SHP77 treated with DMSO at 0.1 percent for 48 hours (cell line): ENCODE results near the gene ATP5MG.
"Not testable (repeated sequence)": the region's sequence is repeated elsewhere in the genome, so short reads cannot be mapped to it uniquely, and the experiment has no call there.

Source experiments
- DNase-seq: peaks from one replicate; lab custom pipeline; 2025; lab: John Stamatoyannopoulos, UW

Gene ATP5MG

GRCh38 chr11:118401151-118401879, at the start of gene ATP5MG:
Gene ATP5MG (plus strand): TSS chr11:118401606. CDS start chr11:118401666, 60 bp downstream.
- peak; percentile 87 for DNase-seq

- DNase-seq, result no peak
These were observed 48.2 kb upstream of the ATP5MG start for GRCh38 chr11:118353084-118353710.

- no peak for DNase-seq
These were observed 43.3 kb upstream of the ATP5MG start for GRCh38 chr11:118358071-118358470.

GRCh38 chr11:118359295-118359958, 42.0 kb upstream of the ATP5MG start, which contains the start of gene UBE4A:
Gene UBE4A (plus strand): TSS chr11:118359600. CDS start chr11:118365081, 5,481 bp downstream.
- DNase-seq, result peak; percentile 69

GRCh38 chr11:118364956-118365615, 36.3 kb upstream of the ATP5MG start:
- no peak for DNase-seq

GRCh38 chr11:118366287-118366686, 35.1 kb upstream of the ATP5MG start:
- DNase-seq, result no peak

- DNase-seq, result no peak
These were observed 30.6 kb upstream of the ATP5MG start for GRCh38 chr11:118370774-118371173.

- DNase-seq, result no peak
These were observed 28.1 kb upstream of the ATP5MG start for GRCh38 chr11:118373263-118373662.

GRCh38 chr11:118373871-118374270, 27.5 kb upstream of the ATP5MG start:
- no peak for DNase-seq

GRCh38 chr11:118374729-118375128, 26.7 kb upstream of the ATP5MG start:
- DNase-seq, result no peak

- DNase-seq, result no peak
These were observed 25.4 kb upstream of the ATP5MG start for GRCh38 chr11:118375978-118376377.

GRCh38 chr11:118379497-118379896, 21.9 kb upstream of the ATP5MG start:
- no peak for DNase-seq

GRCh38 chr11:118380571-118380970, 20.8 kb upstream of the ATP5MG start:
- no peak for DNase-seq

- DNase-seq, result no peak
These were observed 18.5 kb upstream of the ATP5MG start for GRCh38 chr11:118382954-118383353.

GRCh38 chr11:118383657-118384056, 17.7 kb upstream of the ATP5MG start:
- DNase-seq, result no peak

GRCh38 chr11:118396097-118396501, 5.3 kb upstream of the ATP5MG start:
- DNase-seq, result no peak

GRCh38 chr11:118397448-118397847, 4.0 kb upstream of the ATP5MG start:
- no peak for DNase-seq

GRCh38 chr11:118398791-118399559, 2.4 kb upstream of the ATP5MG start:
- DNase-seq, result no peak

- no peak for DNase-seq
These were observed 629 bp downstream of the ATP5MG start for GRCh38 chr11:118401880-118402590.

GRCh38 chr11:118402594-118402993, 1.2 kb downstream of the ATP5MG start:
- DNase-seq, result not testable (repeated sequence)

- DNase-seq, result no peak
These were observed 5.3 kb downstream of the ATP5MG start for GRCh38 chr11:118406599-118407166.
